Smooth muscle cell (in vitro differentiated cells): ENCODE measurements around the gene LEMD2. TPM values are rescaled to one million over a fixed set of nuclear protein-coding genes. Genes with fewer than 3 reads are reported as not detected.

Experiments
- DNase-seq: peaks from one replicate; lab custom pipeline; 2025; ENCODE audit not compliant: unreplicated experiment; lab: John Stamatoyannopoulos, UW
- H2AFZ ChIP-seq: fragments of 200-600 bp; sonication (generic); 2 replicates; pipeline ENCODE4 v1.6.0; 2016; ENCODE audit warnings: antibody characterized with exemption, low read depth, mild to moderate bottlenecking
- H3F3A ChIP-seq: fragments of 200-600 bp; sonication (generic); 2 replicates; pipeline ENCODE4 v1.6.0; 2017; ENCODE audit warnings: antibody characterized with exemption, low read depth
- H3K27ac ChIP-seq: fragments of 200-600 bp; sonication (generic); 2 replicates; pipeline ENCODE4 v1.5.1; 2016; ENCODE audit warnings: low read depth, mild to moderate bottlenecking
- H3K27me3 ChIP-seq: fragments of 200-600 bp; sonication (generic); 2 replicates; pipeline ENCODE4 v1.6.1; 2016; ENCODE audit warnings: low read depth, mild to moderate bottlenecking
- H3K36me3 ChIP-seq: fragments of 200-600 bp; sonication (generic); 2 replicates; pipeline ENCODE4 v1.5.1; 2016; ENCODE audit warnings: low read depth
- H3K4me1 ChIP-seq: fragments of 200-600 bp; sonication (generic); 2 replicates; pipeline ENCODE4 v1.5.1; 2016; ENCODE audit warnings: low read depth
- H3K4me2 ChIP-seq: fragments of 200-600 bp; sonication (generic); 2 replicates; pipeline ENCODE4 v1.6.0; 2016; ENCODE audit warnings: mild to moderate bottlenecking
- H3K4me3 ChIP-seq: fragments of 200-600 bp; sonication (generic); 2 replicates; pipeline ENCODE4 v1.5.1; 2016; ENCODE audit warnings: mild to moderate bottlenecking
- H3K79me2 ChIP-seq: fragments of 200-600 bp; sonication (generic); 2 replicates; pipeline ENCODE4 v1.6.0; 2016; ENCODE audit warnings: low read depth, mild to moderate bottlenecking
- H3K9ac ChIP-seq: fragments of 200-600 bp; sonication (generic); 2 replicates; pipeline ENCODE4 v1.6.0; 2016; ENCODE audit warnings: low read depth
- H3K9me3 ChIP-seq: fragments of 200-600 bp; sonication (generic); replicated peaks from 2 replicates; pipeline ENCODE4 v1.5.1; 2016; ENCODE audit warnings: low read depth
- H4K20me1 ChIP-seq: fragments of 200-600 bp; sonication (generic); 2 replicates; pipeline ENCODE4 v1.6.0; 2016; ENCODE audit warnings: low read depth
- CTCF ChIP-seq: fragments of 200-600 bp; sonication (generic); IDR thresholded peaks from 2 replicates; pipeline ENCODE4 v1.5.1; 2017; ENCODE audit warnings: borderline replicate concordance, mild to moderate bottlenecking, antibody characterized with exemption; ENCODE audit not compliant: insufficient read depth, poor library complexity, severe bottlenecking
- whole genome bisulfite sequencing: methylation state at CpG from one replicate; pipeline ENCODE4 v1.1.7; 2016; ENCODE audit warnings: low lambda C conversion rate; 5-methylcytosine and 5-hydroxymethylcytosine counted together
- polyA plus RNA-seq: library from polyadenylated mRNA; unstranded; fragments of >200 nt; fragmentation: Nextera tagmentation; extraction: Ambion mirVana; gene quantifications from 2 replicates; pipeline ENCODE4 v1.2.1, GENCODE V29; 2016
- total RNA-seq: library from RNA; depleted of rRNA; stranded (reverse); fragments of >200 nt; gene quantifications from 2 replicates; pipeline ENCODE4 v1.2.3, GENCODE V29; 2014

LEMD2 gene
- total and polyA plus RNA-seq, 2 experiments from 2014 or later: 48.8 to 87.3 TPM

GRCh38 chr6:33725222-33725621 lies 63.7 kb downstream of the LEMD2 start:
- TF ChIP-seq CTCF: no peak
- 92% methylated on average over 13 of the region's 14 CpGs for WGBS
- no peak overlapping the region for H3K4me3 ChIP-seq
- no peak overlapping the region for H2AFZ ChIP-seq
- H3K9ac ChIP-seq: no peak overlapping the region
- no peaks in the 10 kb centered on the region for H4K20me1 ChIP-seq
- DNase-seq: no peak
- no peaks in the 10 kb centered on the region for H3K36me3 ChIP-seq
- no peak overlapping the region for H3K27ac ChIP-seq
- no peaks in the 10 kb centered on the region for H3K79me2 ChIP-seq
- H3K4me2 ChIP-seq: no peak overlapping the region
- H3K9me3 ChIP-seq: no peaks in the 10 kb centered on the region
- H3K27me3 ChIP-seq: no peaks in the 10 kb centered on the region
- H3K4me1 ChIP-seq: no peaks in the 10 kb centered on the region
- no peaks in the 10 kb centered on the region for H3F3A ChIP-seq

GRCh38 chr6:33724102-33725023 lies 64.6 kb downstream of the LEMD2 start:
- no peaks in the 10 kb centered on the region for H4K20me1 ChIP-seq
- no peak overlapping the region for H3K4me2 ChIP-seq
- 83% methylated on average over 13 of the region's 13 CpGs for WGBS
- DNase-seq: no peak
- H3F3A ChIP-seq: no peaks in the 10 kb centered on the region
- H3K9me3 ChIP-seq: no peaks in the 10 kb centered on the region
- no peaks in the 10 kb centered on the region for H3K27me3 ChIP-seq
- H3K9ac ChIP-seq: no peak overlapping the region
- no peaks in the 10 kb centered on the region for H3K36me3 ChIP-seq
- no peak overlapping the region for H2AFZ ChIP-seq
- no peaks in the 10 kb centered on the region for H3K79me2 ChIP-seq
- no peak overlapping the region for H3K27ac ChIP-seq
- TF ChIP-seq CTCF: no peak
- no peaks in the 10 kb centered on the region for H3K4me1 ChIP-seq
- no peak overlapping the region for H3K4me3 ChIP-seq

GRCh38 chr6:33723371-33724085 lies 65.4 kb downstream of the LEMD2 start:
- Histone ChIP-seq H3F3A (no peaks in the 10 kb centered on the region), H3K79me2 (no peaks in the 10 kb centered on the region), H3K4me1 (no peaks in the 10 kb centered on the region), H3K9ac (no peak overlapping the region), H3K27ac (no peak overlapping the region), H3K4me2 (no peak overlapping the region), H3K9me3 (no peaks in the 10 kb centered on the region), H3K36me3 (no peaks in the 10 kb centered on the region), H4K20me1 (no peaks in the 10 kb centered on the region), H2AFZ (no peak overlapping the region), H3K27me3 (no peaks in the 10 kb centered on the region), H3K4me3 (no peak overlapping the region)
- DNase-seq: no peak
- 86% methylated on average over 3 of the region's 3 CpGs for WGBS
- no peak for TF ChIP-seq CTCF
